ENCODE data around the gene TRIM65. TPM values are rescaled to one million over a fixed set of nuclear protein-coding genes. Genes with fewer than 3 reads are reported as not detected.

Gene TRIM65
- total RNA-seq, 1 experiment from 2014 or later = 21.1 TPM

DNA sequence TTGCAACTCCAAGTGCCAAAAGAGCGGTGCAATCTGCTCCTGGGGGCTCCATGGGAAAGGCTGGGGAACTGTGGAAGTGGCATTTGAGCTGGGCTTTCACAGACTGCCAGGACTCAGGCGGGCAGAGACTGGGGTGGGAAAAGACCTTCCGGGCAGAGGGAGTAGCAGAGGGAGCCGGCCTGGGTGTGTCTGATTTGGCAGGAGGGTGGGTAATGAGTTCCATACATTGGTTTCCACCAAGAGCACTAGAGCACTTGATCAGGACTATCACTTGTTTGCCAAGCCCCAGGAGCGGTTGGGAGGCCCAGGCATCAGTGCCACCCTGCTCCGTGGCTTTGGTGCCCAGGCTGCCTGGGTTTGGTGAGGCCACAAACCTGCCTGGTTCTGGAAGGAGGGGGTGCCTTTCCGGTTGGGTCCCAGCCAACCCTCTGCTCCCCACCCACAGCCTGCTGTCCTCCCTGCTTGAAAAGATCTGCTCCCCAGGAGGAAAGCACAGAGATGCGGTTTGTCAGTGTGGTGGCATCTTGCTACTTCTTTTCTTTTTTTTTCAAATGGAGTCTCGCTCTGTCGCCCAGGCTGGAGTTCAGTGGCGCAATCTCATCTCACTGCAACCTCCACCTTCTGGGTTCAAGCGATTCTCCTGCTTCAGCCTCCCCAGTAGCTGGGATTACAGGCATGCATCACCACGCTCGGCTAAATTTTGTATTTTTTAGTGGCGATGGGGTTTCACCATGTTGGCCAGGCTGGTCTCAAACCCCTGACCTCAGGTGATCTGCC, 14.9 kb downstream of the TRIM65 start:
- POLR2A ChIA-PET (ENCODE audit: unreplicated experiment) = no interaction called here
- TF ChIP-seq EZH2 (IDR thresholded peaks at IDR 0.05; ENCODE audit: low read depth) (no peak), CTCF (conservative IDR thresholded peaks at IDR 0.05) (no peak)
- H3K27me3 ChIP-seq (ENCODE audit: insufficient read depth, low read depth) = no peaks in the 10 kb centered on the region
- intact Hi-C loops (cut with micrococcal nuclease; ENCODE audit: unreplicated experiment) = no loop called here
- H3K27ac ChIP-seq = no peak overlapping the region
- H3K4me3 ChIP-seq = no peak overlapping the region
- H3K36me3 ChIP-seq (ENCODE audit: low read depth) = no peaks in the 10 kb centered on the region
- H3K79me2 ChIP-seq (ENCODE audit: low read depth) = 0 out of 2 replicates have a peak, but pooled peaks cover under 1% of the 10 kb centered on the region
- BruUV-seq (replicated peaks) = no TSS peak
- no peaks in the 10 kb centered on the region for H3K9me2 ChIP-seq (ENCODE audit: insufficient read depth)
- peaks cover 7% of the 10 kb centered on the region for H3K4me1 ChIP-seq (replicated peaks; ENCODE audit: insufficient read depth)
- no peak overlapping the region for H3K4me2 ChIP-seq
- DNase-seq = no peak
- H3F3A ChIP-seq (ENCODE audit: insufficient read depth, low read depth) = peaks cover 27% of the 10 kb centered on the region
- no peak overlapping the region for H2AFZ ChIP-seq
- CTCF ChIA-PET = interaction anchor here (0.6 kb wide), 2 partner anchors 37 to 242 kb away, joined by 3 to 5 read pairs; no protein-coding TSS in a partner anchor
- H3K9me3 ChIP-seq (ENCODE audit: insufficient read depth, low read depth) = no peaks in the 10 kb centered on the region
- no peaks in the 10 kb centered on the region for H4K20me1 ChIP-seq (ENCODE audit: insufficient read depth)

DNA sequence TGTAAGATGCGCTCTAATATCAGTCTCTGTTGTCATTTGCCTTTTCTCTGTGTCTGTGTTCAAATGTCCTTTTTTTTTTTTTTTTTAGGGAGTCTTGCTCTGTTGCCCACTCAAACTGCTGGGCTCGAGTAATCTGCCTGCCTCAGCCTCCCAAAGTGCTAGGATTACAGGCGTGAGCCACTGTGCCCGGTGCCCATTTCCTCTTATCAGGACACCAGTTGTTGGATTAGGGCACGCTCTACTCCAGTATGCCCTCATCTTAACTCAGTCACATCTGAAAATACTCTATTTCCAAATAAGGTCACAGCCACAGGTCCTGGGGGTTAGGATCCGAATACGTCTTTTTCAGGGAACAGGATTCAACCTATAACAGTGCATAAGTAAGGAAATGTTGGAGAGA, 16.5 kb downstream of the TRIM65 start:
- H3K4me2 ChIP-seq = no peak overlapping the region
- intact Hi-C loops (cut with micrococcal nuclease; ENCODE audit: unreplicated experiment) = no loop called here
- no peaks in the 10 kb centered on the region for H3K36me3 ChIP-seq (ENCODE audit: low read depth)
- no TSS peak for BruUV-seq (replicated peaks)
- H3K9me2 ChIP-seq (ENCODE audit: insufficient read depth) = no peaks in the 10 kb centered on the region
- ChIA-PET CTCF (interaction anchor here (0.6 kb wide), 1 partner anchor 132 kb away, joined by 3 read pairs; no protein-coding TSS in a partner anchor), POLR2A (ENCODE audit: unreplicated experiment) (no interaction called here)
- H3K27me3 ChIP-seq (ENCODE audit: insufficient read depth, low read depth) = no peaks in the 10 kb centered on the region
- no peak overlapping the region for H2AFZ ChIP-seq
- H3K27ac ChIP-seq = no peak overlapping the region
- no peak for TF ChIP-seq EZH2 (IDR thresholded peaks at IDR 0.05; ENCODE audit: low read depth)
- TF ChIP-seq CTCF (conservative IDR thresholded peaks at IDR 0.05) = no peak
- peaks cover 43% of the 10 kb centered on the region for H3F3A ChIP-seq (ENCODE audit: insufficient read depth, low read depth)
- 0 out of 2 replicates have a peak, but pooled peaks cover 3% of the 10 kb centered on the region for H3K79me2 ChIP-seq (ENCODE audit: low read depth)
- H3K9me3 ChIP-seq (ENCODE audit: insufficient read depth, low read depth) = no peaks in the 10 kb centered on the region
- no peak for DNase-seq
- no peaks in the 10 kb centered on the region for H4K20me1 ChIP-seq (ENCODE audit: insufficient read depth)
- H3K4me1 ChIP-seq (replicated peaks; ENCODE audit: insufficient read depth) = peaks cover 23% of the 10 kb centered on the region
- H3K4me3 ChIP-seq = no peak overlapping the region

DNA sequence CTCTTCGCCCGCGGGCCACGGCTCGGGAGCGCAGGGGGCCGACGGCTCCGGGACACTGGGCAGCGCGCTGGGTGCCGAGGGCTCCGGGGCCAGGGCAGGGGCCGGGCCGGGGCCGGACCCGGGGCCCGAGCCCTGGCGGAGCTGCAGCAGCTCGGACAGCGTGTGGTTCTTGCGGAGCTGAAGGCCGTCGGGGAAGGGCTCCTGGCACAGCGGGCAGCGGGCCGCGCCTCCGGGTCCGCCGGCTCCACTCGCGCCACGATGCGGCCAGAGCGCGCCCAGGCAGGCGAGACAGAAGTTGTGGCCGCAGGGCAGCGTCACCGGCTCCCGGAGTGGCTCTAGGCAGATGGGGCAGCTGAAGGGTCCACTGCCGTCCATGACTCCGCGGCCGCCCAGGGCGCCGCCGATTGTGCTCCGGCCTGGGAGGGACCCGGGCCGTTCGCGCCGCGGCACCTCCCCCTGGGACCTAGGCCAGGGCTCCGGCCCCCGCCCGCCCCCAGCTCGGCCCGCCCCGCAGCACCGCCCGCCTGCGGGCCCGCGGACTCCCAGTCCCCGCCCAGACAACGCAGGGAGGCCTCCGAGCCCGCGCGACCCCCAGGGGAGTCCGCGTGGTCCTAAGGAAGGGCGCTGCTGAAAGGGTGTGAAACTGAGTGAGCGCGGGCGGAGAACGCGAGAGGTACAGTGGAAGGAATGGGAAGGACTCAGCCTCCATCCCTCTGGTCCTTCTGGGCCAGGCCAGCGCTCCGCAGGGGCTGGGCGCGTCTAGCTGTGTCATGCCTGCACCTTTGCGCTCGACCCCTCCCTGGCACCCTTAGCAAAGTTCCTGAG, 18.4 kb downstream of the TRIM65 start, which contains the start of gene TRIM47:
Gene TRIM47 (minus strand): TSS at position 408 of the 825 bp plus-strand sequence. CDS start 33 bp downstream, at position 375.
- TF ChIP-seq CTCF (conservative IDR thresholded peaks at IDR 0.05) = no peak
- no peak for TF ChIP-seq EZH2 (IDR thresholded peaks at IDR 0.05; ENCODE audit: low read depth)
- Histone ChIP-seq H3K4me3 (peak within 1 kb of the TSS; percentile 96), H3K9me3 (ENCODE audit: insufficient read depth, low read depth) (no peaks in the 10 kb centered on the region), H2AFZ (peak within 1 kb of the TSS; percentile 91), H3K4me2 (peak within 1 kb of the TSS; percentile 85), H3K4me1 (replicated peaks; ENCODE audit: insufficient read depth) (peaks cover 29% of the 10 kb centered on the region), H3K79me2 (ENCODE audit: low read depth) (0 out of 2 replicates have a peak, but pooled peaks cover 3% of the 10 kb centered on the region), H3K27ac (peak within 1 kb of the TSS; percentile 87), H3K36me3 (ENCODE audit: low read depth) (no peaks in the 10 kb centered on the region), H3F3A (ENCODE audit: insufficient read depth, low read depth) (peaks cover 44% of the 10 kb centered on the region), H4K20me1 (ENCODE audit: insufficient read depth) (no peaks in the 10 kb centered on the region), H3K27me3 (ENCODE audit: insufficient read depth, low read depth) (no peaks in the 10 kb centered on the region), H3K9me2 (ENCODE audit: insufficient read depth) (no peaks in the 10 kb centered on the region)
- ChIA-PET CTCF (interaction anchor here (0.6 to 1.4 kb wide), 8 partner anchors 18 to 396 kb away, joined by 3 to 7 read pairs (median 4); partner anchors contain the start of gene TRIM65), POLR2A (ENCODE audit: unreplicated experiment) (interaction anchor here (0.5 to 1.4 kb wide), 9 partner anchors 11 to 193 kb away, joined by 3 to 8 read pairs (median 4); no protein-coding TSS in a partner anchor)
- no TSS peak for BruUV-seq (replicated peaks)
- DNase-seq = peak; percentile 58 to 74
- intact Hi-C loops (cut with micrococcal nuclease; ENCODE audit: unreplicated experiment) = loop anchor here (1.0 kb wide), 1 partner anchor 33 kb away; no protein-coding TSS in a partner anchor

Measured in PC-9 (cell line).